Stimulated activated CD4-positive, alpha-beta T cell treated with anti-CD3 and anti-CD28 coated beads, Interleukin-2, amount 100 ng/mL, for 4 hours (primary cell): ENCODE measurements around the gene IFT43.

Experiments used
- DNase-seq: peaks from one replicate; pipeline ENCODE4 v3.0.0-alpha.2; 2020; ENCODE audit warnings: low read depth

IFT43 gene

GRCh38 chr14:76080025-76080424 is 94.5 kb downstream of the IFT43 start:
- DNase-seq = no peak

GRCh38 chr14:76080471-76080870 is 94.9 kb downstream of the IFT43 start:
- no peak for DNase-seq

- DNase-seq = no peak
Measured at GRCh38 chr14:76081642-76082041, 96.1 kb downstream of the IFT43 start.

GRCh38 chr14:76083796-76084765 is 98.5 kb downstream of the IFT43 start:
- DNase-seq = no peak

GRCh38 chr14:76085358-76085757 is 99.8 kb downstream of the IFT43 start:
- DNase-seq = no peak

- DNase-seq = no peak
Measured at GRCh38 chr14:76086636-76087035, 101.1 kb downstream of the IFT43 start.

GRCh38 chr14:76088326-76088725 is 102.8 kb downstream of the IFT43 start:
- DNase-seq = no peak

- no peak for DNase-seq
Measured at GRCh38 chr14:76088771-76089571, 103.4 kb downstream of the IFT43 start.

GRCh38 chr14:76089575-76089974 is 104.0 kb downstream of the IFT43 start:
- DNase-seq = no peak

- DNase-seq = no peak
Measured at GRCh38 chr14:76090616-76091391, 105.2 kb downstream of the IFT43 start.

GRCh38 chr14:76093077-76093476 is 107.5 kb downstream of the IFT43 start:
- DNase-seq = no peak

GRCh38 chr14:76096257-76096656 is 110.7 kb downstream of the IFT43 start:
- no peak for DNase-seq

- no peak for DNase-seq
Measured at GRCh38 chr14:76097547-76097946, 112.0 kb downstream of the IFT43 start.

GRCh38 chr14:76098047-76098446 is 112.5 kb downstream of the IFT43 start:
- no peak for DNase-seq

GRCh38 chr14:76098916-76099675 is 113.5 kb downstream of the IFT43 start:
- no peak for DNase-seq

- DNase-seq = no peak
Measured at GRCh38 chr14:76100236-76100635, 114.7 kb downstream of the IFT43 start.

- DNase-seq = no peak
Measured at GRCh38 chr14:76101391-76102379, 116.1 kb downstream of the IFT43 start.

GRCh38 chr14:76104802-76105355 is 119.3 kb downstream of the IFT43 start:
- DNase-seq = no peak

- DNase-seq = no peak
Measured at GRCh38 chr14:76106188-76106587, 120.6 kb downstream of the IFT43 start.
